Stimulated activated naive CD8-positive, alpha-beta T cell treated with anti-CD3 and anti-CD28 coated beads, Interleukin-15, amount 100 ng/mL, for 72 hours (primary cell): ENCODE results near the gene UBASH3A.
"Not testable (repeated sequence)": the region's sequence is repeated elsewhere in the genome, so short reads cannot be mapped to it uniquely, and the experiment has no call there.

Experiments
- ATAC-seq: fragments of 150-1000 bp; cut with Tn5 transposase; 2 replicates; pipeline ENCODE4 v1.10.0; 2021; ENCODE audit warnings: mild to moderate bottlenecking, moderate library complexity
- DNase-seq, 2 donors: peaks; one replicate each; pipeline ENCODE4 v3.0.0; 2021 to 2022
- H3K27ac Mint-ChIP-seq, 2 donors: one replicate each; pipeline ENCODE4 v1.8.0; 2022; ENCODE audit warnings: mild to moderate bottlenecking in 2 of 2, mixed read lengths in 2 of 2, moderate library complexity in 2 of 2
- H3K27me3 Mint-ChIP-seq: one replicate; pipeline ENCODE4 v1.8.0; 2022; ENCODE audit warnings: mixed read lengths
- H3K4me1 Mint-ChIP-seq: one replicate; pipeline ENCODE4 v1.8.0; 2022; ENCODE audit warnings: mild to moderate bottlenecking, mixed read lengths
- H3K4me3 Mint-ChIP-seq, 2 donors: one replicate each; pipeline ENCODE4 v1.8.0; 2022; ENCODE audit warnings: mild to moderate bottlenecking in 2 of 2, mixed read lengths in 2 of 2, moderate library complexity in 1 of 2
- H3K9me3 Mint-ChIP-seq, 2 donors: one replicate each; pipeline ENCODE4 v1.8.0; 2022; ENCODE audit warnings: mixed read lengths in 2 of 2

Gene UBASH3A

GRCh38 chr21:42406866-42407265, 3.2 kb downstream of the UBASH3A start:
- Mint-ChIP-seq H3K27me3 (no peaks in the 10 kb centered on the region), H3K27ac (peak overlapping the region; percentile 79 to 93), H3K4me3 (peak overlapping the region; percentile 94 to 96), H3K4me1 (peaks cover 53% of the 10 kb centered on the region), H3K9me3 (peaks cover 4% of the 10 kb centered on the region in 2 donors)
- no peak for DNase-seq
- no peak for ATAC-seq

- Mint-ChIP-seq H3K4me3 (peak overlapping the region; percentile 94 to 96), H3K27me3 (no peaks in the 10 kb centered on the region), H3K4me1 (peaks cover 47% of the 10 kb centered on the region), H3K27ac (peak overlapping the region; percentile 39 to 93), H3K9me3 (no peaks in the 10 kb centered on the region)
- ATAC-seq = no peak
- no peak for DNase-seq
Measured at GRCh38 chr21:42407476-42407875, 3.8 kb downstream of the UBASH3A start.

- peaks cover 36% of the 10 kb centered on the region for H3K4me1 Mint-ChIP-seq
- ATAC-seq, DNase-seq, H3K9me3 Mint-ChIP-seq, H3K27ac Mint-ChIP-seq, H3K27me3 Mint-ChIP-seq, H3K4me3 Mint-ChIP-seq: not testable (repeated sequence)
Measured at GRCh38 chr21:42408718-42409117, 5.0 kb downstream of the UBASH3A start.

GRCh38 chr21:42409366-42409765, 5.7 kb downstream of the UBASH3A start:
- ATAC-seq (no peak), DNase-seq (no peak)
- H3K27me3 Mint-ChIP-seq = no peaks in the 10 kb centered on the region
- peaks cover 36% of the 10 kb centered on the region for H3K4me1 Mint-ChIP-seq
- peak overlapping the region; percentile 7 to 27 for H3K4me3 Mint-ChIP-seq
- H3K9me3 Mint-ChIP-seq = no peaks in the 10 kb centered on the region
- H3K27ac Mint-ChIP-seq = no peak overlapping the region

- Mint-ChIP-seq H3K27ac (no peak overlapping the region), H3K4me3 (no peak overlapping the region), H3K9me3 (no peaks in the 10 kb centered on the region), H3K27me3 (no peaks in the 10 kb centered on the region), H3K4me1 (peaks cover 34% of the 10 kb centered on the region)
- ATAC-seq (no peak), DNase-seq (no peak)
Measured at GRCh38 chr21:42411197-42411869, 7.6 kb downstream of the UBASH3A start.

- Mint-ChIP-seq H3K27me3 (no peaks in the 10 kb centered on the region), H3K9me3 (no peaks in the 10 kb centered on the region), H3K4me1 (peaks cover 26% of the 10 kb centered on the region), H3K4me3 (peak overlapping the region in 1 of 2 donors; percentile 36), H3K27ac (no peak overlapping the region)
- no peak for DNase-seq
- ATAC-seq = no peak
Measured at GRCh38 chr21:42411891-42412635, 8.4 kb downstream of the UBASH3A start.

- H3K27me3 Mint-ChIP-seq = no peaks in the 10 kb centered on the region
- DNase-seq (no peak), ATAC-seq (no peak)
- peaks cover 21% of the 10 kb centered on the region for H3K4me1 Mint-ChIP-seq
- H3K4me3 Mint-ChIP-seq = peak overlapping the region in 1 of 2 donors; percentile 36
- peaks cover 0 to 2% of the 10 kb centered on the region in 2 donors for H3K9me3 Mint-ChIP-seq
- H3K27ac Mint-ChIP-seq = no peak overlapping the region
Measured at GRCh38 chr21:42412636-42412933, 8.9 kb downstream of the UBASH3A start.

GRCh38 chr21:42413093-42413492, 9.4 kb downstream of the UBASH3A start:
- H3K4me3 Mint-ChIP-seq = peak overlapping the region in 1 of 2 donors; percentile 30
- H3K27ac Mint-ChIP-seq = no peak overlapping the region

GRCh38 chr21:42413500-42413899, 9.8 kb downstream of the UBASH3A start:
- no peaks in the 10 kb centered on the region for H3K27me3 Mint-ChIP-seq
- DNase-seq (no peak), ATAC-seq (no peak)
- peak overlapping the region in 1 of 2 donors; percentile 22 for H3K27ac Mint-ChIP-seq
- H3K4me3 Mint-ChIP-seq = peak overlapping the region; percentile 30 to 32
- peaks cover 13% of the 10 kb centered on the region for H3K4me1 Mint-ChIP-seq
- peaks cover 0 to 4% of the 10 kb centered on the region in 2 donors for H3K9me3 Mint-ChIP-seq

More at GRCh38 chr21:42413093-42413492, 9.4 kb downstream of the UBASH3A start:
- H3K4me1 Mint-ChIP-seq = peaks cover 16% of the 10 kb centered on the region
- no peak for DNase-seq
- peaks cover 0 to 4% of the 10 kb centered on the region in 2 donors for H3K9me3 Mint-ChIP-seq
- no peak for ATAC-seq
- no peaks in the 10 kb centered on the region for H3K27me3 Mint-ChIP-seq

GRCh38 chr21:42414066-42414465, 10.4 kb downstream of the UBASH3A start:
- Mint-ChIP-seq H3K4me3 (peak overlapping the region; percentile 65 to 78), H3K27me3 (no peaks in the 10 kb centered on the region), H3K27ac (peak overlapping the region; percentile 97 to 99), H3K4me1 (peaks cover 12% of the 10 kb centered on the region), H3K9me3 (peaks cover 0 to 4% of the 10 kb centered on the region in 2 donors)
- no peak for ATAC-seq
- DNase-seq = no peak

GRCh38 chr21:42414553-42414927, 10.8 kb downstream of the UBASH3A start:
- peaks cover 2 to 4% of the 10 kb centered on the region in 2 donors for H3K9me3 Mint-ChIP-seq
- H3K4me1 Mint-ChIP-seq = peaks cover 7% of the 10 kb centered on the region
- peak overlapping the region; percentile 76 to 78 for H3K4me3 Mint-ChIP-seq
- peak overlapping the region; percentile 97 to 99 for H3K27ac Mint-ChIP-seq
- DNase-seq (no peak), ATAC-seq (no peak)
- no peaks in the 10 kb centered on the region for H3K27me3 Mint-ChIP-seq

GRCh38 chr21:42414928-42415769, 11.4 kb downstream of the UBASH3A start:
- Mint-ChIP-seq H3K9me3 (peaks cover 4 to 5% of the 10 kb centered on the region in 2 donors), H3K27ac (peak overlapping the region; percentile 97 to 99), H3K27me3 (no peaks in the 10 kb centered on the region), H3K4me1 (peaks cover under 1% of the 10 kb centered on the region), H3K4me3 (peak overlapping the region; percentile 76 to 78)
- DNase-seq (peak; percentile 83 to 94), ATAC-seq (peak; percentile 90)

- Mint-ChIP-seq H3K27me3 (no peaks in the 10 kb centered on the region), H3K4me1 (peaks cover 24% of the 10 kb centered on the region), H3K9me3 (peaks cover 4 to 5% of the 10 kb centered on the region in 2 donors), H3K4me3 (peak overlapping the region in 1 of 2 donors; percentile 63), H3K27ac (peak overlapping the region in 1 of 2 donors; percentile 21)
- ATAC-seq (peak; percentile 53), DNase-seq (peak in 1 of 2 donors; percentile 62)
Measured at GRCh38 chr21:42417533-42417932, 13.8 kb downstream of the UBASH3A start.

GRCh38 chr21:42418886-42419285, 15.2 kb downstream of the UBASH3A start:
- Mint-ChIP-seq H3K27me3 (no peaks in the 10 kb centered on the region), H3K4me1 (peaks cover 37% of the 10 kb centered on the region), H3K4me3 (peak overlapping the region in 1 of 2 donors; percentile 30), H3K27ac (no peak overlapping the region), H3K9me3 (peaks cover 4 to 5% of the 10 kb centered on the region in 2 donors)
- no peak for DNase-seq
- ATAC-seq = no peak

- no peak for DNase-seq
- Mint-ChIP-seq H3K27me3 (no peaks in the 10 kb centered on the region), H3K4me3 (no peak overlapping the region), H3K9me3 (peaks cover 4 to 5% of the 10 kb centered on the region in 2 donors), H3K4me1 (peaks cover 47% of the 10 kb centered on the region), H3K27ac (no peak overlapping the region)
- ATAC-seq = no peak
Measured at GRCh38 chr21:42419845-42420244, 16.1 kb downstream of the UBASH3A start.
